Measurements from ENCODE around the gene BICDL2.

DNA sequence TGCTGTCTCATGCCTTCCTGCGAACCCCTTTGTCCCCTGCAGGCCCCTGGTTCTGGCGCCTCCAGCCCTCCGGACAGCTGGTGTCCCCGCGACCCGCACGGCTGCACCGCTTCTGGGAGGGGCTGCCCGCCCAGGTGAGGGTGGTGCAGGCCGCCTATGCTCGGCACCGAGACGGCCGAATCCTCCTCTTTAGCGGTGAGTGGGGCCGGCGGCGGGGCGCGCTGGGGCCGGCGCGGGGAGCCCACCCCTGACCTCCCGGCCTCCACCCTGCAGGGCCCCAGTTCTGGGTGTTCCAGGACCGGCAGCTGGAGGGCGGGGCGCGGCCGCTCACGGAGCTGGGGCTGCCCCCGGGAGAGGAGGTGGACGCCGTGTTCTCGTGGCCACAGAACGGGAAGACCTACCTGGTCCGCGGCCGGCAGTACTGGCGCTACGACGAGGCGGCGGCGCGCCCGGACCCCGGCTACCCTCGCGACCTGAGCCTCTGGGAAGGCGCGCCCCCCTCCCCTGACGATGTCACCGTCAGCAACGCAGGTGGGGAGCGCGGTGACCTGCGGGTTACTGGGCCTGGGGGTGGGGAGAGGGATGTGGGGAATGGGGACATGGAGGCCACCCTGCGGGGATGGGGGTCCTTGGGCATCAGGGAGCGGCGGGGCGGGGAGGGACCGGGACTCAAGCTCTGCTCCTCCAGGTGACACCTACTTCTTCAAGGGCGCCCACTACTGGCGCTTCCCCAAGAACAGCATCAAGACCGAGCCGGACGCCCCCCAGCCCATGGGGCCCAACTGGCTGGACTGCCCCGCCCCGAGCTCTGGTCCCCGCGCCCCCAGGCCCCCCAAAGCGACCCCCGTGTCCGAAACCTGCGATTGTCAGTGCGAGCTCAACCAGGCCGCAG lies 21.6 kb upstream of the BICDL2 start:
- TF ChIP-seq NFIC (IDR thresholded peaks at IDR 0.05; ENCODE audit: borderline replicate concordance) (no peak), SIN3A (IDR thresholded peaks at IDR 0.05; ENCODE audit: borderline replicate concordance, low read depth, low read length) (no peak), SMC3 (IDR thresholded peaks at IDR 0.05; ENCODE audit: low read depth, low read length) (no peak), POLR2AphosphoS5 (IDR thresholded peaks at IDR 0.05; ENCODE audit: low read depth, low read length) (no peak), TAF1 (IDR thresholded peaks at IDR 0.05; ENCODE audit: borderline replicate concordance, low read depth, low read length) (no peak)
- TF ChIP-seq, protein P1, sequence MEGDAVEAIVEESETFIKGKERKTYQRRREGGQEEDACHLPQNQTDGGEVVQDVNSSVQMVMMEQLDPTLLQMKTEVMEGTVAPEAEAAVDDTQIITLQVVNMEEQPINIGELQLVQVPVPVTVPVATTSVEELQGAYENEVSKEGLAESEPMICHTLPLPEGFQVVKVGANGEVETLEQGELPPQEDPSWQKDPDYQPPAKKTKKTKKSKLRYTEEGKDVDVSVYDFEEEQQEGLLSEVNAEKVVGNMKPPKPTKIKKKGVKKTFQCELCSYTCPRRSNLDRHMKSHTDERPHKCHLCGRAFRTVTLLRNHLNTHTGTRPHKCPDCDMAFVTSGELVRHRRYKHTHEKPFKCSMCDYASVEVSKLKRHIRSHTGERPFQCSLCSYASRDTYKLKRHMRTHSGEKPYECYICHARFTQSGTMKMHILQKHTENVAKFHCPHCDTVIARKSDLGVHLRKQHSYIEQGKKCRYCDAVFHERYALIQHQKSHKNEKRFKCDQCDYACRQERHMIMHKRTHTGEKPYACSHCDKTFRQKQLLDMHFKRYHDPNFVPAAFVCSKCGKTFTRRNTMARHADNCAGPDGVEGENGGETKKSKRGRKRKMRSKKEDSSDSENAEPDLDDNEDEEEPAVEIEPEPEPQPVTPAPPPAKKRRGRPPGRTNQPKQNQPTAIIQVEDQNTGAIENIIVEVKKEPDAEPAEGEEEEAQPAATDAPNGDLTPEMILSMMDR (IDR thresholded peaks at IDR 0.05), result no peak

Data from SK-N-SH (cell line).